HuH-7 (cell line): ENCODE results near the gene NBDY.

ENCODE experiments used
- DNase-seq: peaks from one replicate; pipeline ENCODE4 v3.0.0; 2011; ENCODE audit warnings: low spot score

NBDY gene

GRCh38 chrX:56785442-56785841 lies 56.4 kb downstream of the NBDY start:
- DNase-seq: no peak

- DNase-seq: no peak
Observed at GRCh38 chrX:56786889-56787733, 58.1 kb downstream of the NBDY start.

- DNase-seq: no peak
Observed at GRCh38 chrX:56787734-56788152, 58.7 kb downstream of the NBDY start.

- no peak for DNase-seq
Observed at GRCh38 chrX:56788229-56788628, 59.2 kb downstream of the NBDY start.

GRCh38 chrX:56788717-56789122 lies 59.7 kb downstream of the NBDY start:
- DNase-seq: peak; percentile 26

GRCh38 chrX:56789518-56790070 lies 60.6 kb downstream of the NBDY start:
- DNase-seq: no peak

- DNase-seq: no peak
Observed at GRCh38 chrX:56790778-56791177, 61.7 kb downstream of the NBDY start.

- no peak for DNase-seq
Observed at GRCh38 chrX:56791456-56791855, 62.4 kb downstream of the NBDY start.

GRCh38 chrX:56792270-56793111 lies 63.4 kb downstream of the NBDY start:
- DNase-seq: no peak

- DNase-seq: no peak
Observed at GRCh38 chrX:56793112-56793430, 64.0 kb downstream of the NBDY start.

GRCh38 chrX:56793521-56794320 lies 64.7 kb downstream of the NBDY start:
- DNase-seq: no peak

- DNase-seq: no peak
Observed at GRCh38 chrX:56794404-56795230, 65.6 kb downstream of the NBDY start.

- DNase-seq: no peak
Observed at GRCh38 chrX:56795309-56795868, 66.3 kb downstream of the NBDY start.

GRCh38 chrX:56796641-56797395 lies 67.8 kb downstream of the NBDY start:
- DNase-seq: no peak

- DNase-seq: no peak
Observed at GRCh38 chrX:56797574-56798338, 68.7 kb downstream of the NBDY start.

GRCh38 chrX:56798339-56798711 lies 69.3 kb downstream of the NBDY start:
- DNase-seq: no peak

GRCh38 chrX:56798866-56799758 lies 70.1 kb downstream of the NBDY start:
- DNase-seq: no peak

- no peak for DNase-seq
Observed at GRCh38 chrX:56800307-56800706, 71.3 kb downstream of the NBDY start.
